HepG2 (cell line): ENCODE measurements around the gene DNAJB5.

ENCODE experiments used
- MAFF ChIP-seq: IDR thresholded peaks from 2 replicates; pipeline ENCODE4 v1.6.1; 2011; ENCODE audit warnings: low read depth, low read length, improper control_type of control experiment
- POLR2A ChIP-seq, 2 experiments: IDR thresholded peaks; 2 replicates each; pipeline ENCODE4 v1.6.1; 2011; ENCODE audit warnings: low read depth in 2 of 2, low read length in 2 of 2, mild to moderate bottlenecking in 1 of 2, moderate library complexity in 1 of 2; ENCODE audit not compliant: insufficient read depth in 1 of 2
- PRPF4 ChIP-seq: fragments of 200-400 bp; formaldehyde crosslinking; IDR thresholded peaks from 2 replicates; pipeline ENCODE4 v1.6.1; 2016; ENCODE audit warnings: low read length, low read depth; ENCODE audit not compliant: poor library complexity, severe bottlenecking
- SIN3A ChIP-seq: IDR thresholded peaks from 2 replicates; pipeline ENCODE4 v1.6.1; 2011; ENCODE audit warnings: low read depth, mild to moderate bottlenecking, control low read depth, low read length, borderline replicate concordance
- SRF ChIP-seq: IDR thresholded peaks from 2 replicates; pipeline ENCODE4 v1.6.1; 2011; ENCODE audit warnings: mild to moderate bottlenecking, low read depth, low read length, moderate library complexity
- ZFX ChIP-seq: sonication (generic); formaldehyde crosslinking; IDR thresholded peaks from 2 replicates; pipeline ENCODE4 v1.4.0; 2020; ENCODE audit warnings: mild to moderate bottlenecking, low read depth, missing genetic modification reagents, moderate library complexity
- ZNF234 ChIP-seq: sonication (generic); formaldehyde crosslinking; conservative IDR thresholded peaks from 2 replicates; pipeline ENCODE4 v1.5.1; 2020; ENCODE audit warnings: mild to moderate bottlenecking, missing genetic modification reagents
- TF ChIP-seq, protein P1 (sequence below): sonication (generic); formaldehyde crosslinking; conservative IDR thresholded peaks from 2 replicates; pipeline ENCODE4 v1.4.0; 2020; ENCODE audit warnings: mild to moderate bottlenecking, missing genetic modification reagents, moderate library complexity
- TF ChIP-seq, protein P2 (sequence below): sonication (generic); formaldehyde crosslinking; IDR thresholded peaks from 2 replicates; pipeline ENCODE4 v1.5.0; 2020; ENCODE audit warnings: mild to moderate bottlenecking, missing genetic modification reagents, moderate library complexity
- TF ChIP-seq, protein P3 (sequence below): sonication (generic); formaldehyde crosslinking; IDR thresholded peaks from 2 replicates; pipeline ENCODE4 v1.8.1; 2022; ENCODE audit warnings: low read depth, mild to moderate bottlenecking, missing genetic modification reagents
- TF ChIP-seq, protein P4 (sequence below): sonication (generic); formaldehyde crosslinking; IDR thresholded peaks from 2 replicates; pipeline ENCODE4 v1.4.0; 2020; ENCODE audit warnings: mild to moderate bottlenecking, missing genetic modification reagents, borderline replicate concordance

DNA sequence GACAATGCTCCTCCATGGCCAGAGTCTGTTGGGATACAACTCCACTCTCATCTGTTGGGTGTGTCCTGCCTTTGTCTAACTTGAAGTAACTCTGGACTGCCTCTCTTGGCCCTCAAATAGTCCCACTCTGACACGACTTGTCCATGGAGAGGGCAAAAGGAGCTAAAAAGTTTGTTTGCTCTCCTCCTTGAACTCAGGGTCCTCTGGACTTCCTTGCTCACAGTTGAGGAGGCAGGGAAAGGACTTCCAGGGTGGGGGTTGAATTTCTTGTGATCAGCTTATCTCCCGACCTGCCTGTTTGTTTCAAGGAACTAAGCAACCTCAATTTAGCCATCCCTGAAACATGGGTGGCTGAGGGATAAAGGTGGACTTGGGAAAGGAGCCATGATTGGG lies 11.7 kb downstream of the DNAJB5 start:
- TF ChIP-seq ZNF234, result no peak
- TF ChIP-seq, protein P1, sequence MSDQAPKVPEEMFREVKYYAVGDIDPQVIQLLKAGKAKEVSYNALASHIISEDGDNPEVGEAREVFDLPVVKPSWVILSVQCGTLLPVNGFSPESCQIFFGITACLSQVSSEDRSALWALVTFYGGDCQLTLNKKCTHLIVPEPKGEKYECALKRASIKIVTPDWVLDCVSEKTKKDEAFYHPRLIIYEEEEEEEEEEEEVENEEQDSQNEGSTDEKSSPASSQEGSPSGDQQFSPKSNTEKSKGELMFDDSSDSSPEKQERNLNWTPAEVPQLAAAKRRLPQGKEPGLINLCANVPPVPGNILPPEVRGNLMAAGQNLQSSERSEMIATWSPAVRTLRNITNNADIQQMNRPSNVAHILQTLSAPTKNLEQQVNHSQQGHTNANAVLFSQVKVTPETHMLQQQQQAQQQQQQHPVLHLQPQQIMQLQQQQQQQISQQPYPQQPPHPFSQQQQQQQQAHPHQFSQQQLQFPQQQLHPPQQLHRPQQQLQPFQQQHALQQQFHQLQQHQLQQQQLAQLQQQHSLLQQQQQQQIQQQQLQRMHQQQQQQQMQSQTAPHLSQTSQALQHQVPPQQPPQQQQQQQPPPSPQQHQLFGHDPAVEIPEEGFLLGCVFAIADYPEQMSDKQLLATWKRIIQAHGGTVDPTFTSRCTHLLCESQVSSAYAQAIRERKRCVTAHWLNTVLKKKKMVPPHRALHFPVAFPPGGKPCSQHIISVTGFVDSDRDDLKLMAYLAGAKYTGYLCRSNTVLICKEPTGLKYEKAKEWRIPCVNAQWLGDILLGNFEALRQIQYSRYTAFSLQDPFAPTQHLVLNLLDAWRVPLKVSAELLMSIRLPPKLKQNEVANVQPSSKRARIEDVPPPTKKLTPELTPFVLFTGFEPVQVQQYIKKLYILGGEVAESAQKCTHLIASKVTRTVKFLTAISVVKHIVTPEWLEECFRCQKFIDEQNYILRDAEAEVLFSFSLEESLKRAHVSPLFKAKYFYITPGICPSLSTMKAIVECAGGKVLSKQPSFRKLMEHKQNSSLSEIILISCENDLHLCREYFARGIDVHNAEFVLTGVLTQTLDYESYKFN (CRISPR knock-in tag), result no peak
- no peak for TF ChIP-seq POLR2A (IDR thresholded peaks at IDR 0.05; ENCODE audit: insufficient read depth in 1 of 2, low read depth in 2 of 2, low read length in 2 of 2)
- no peak for TF ChIP-seq ZFX (CRISPR knock-in tag)
- TF ChIP-seq, protein P2, sequence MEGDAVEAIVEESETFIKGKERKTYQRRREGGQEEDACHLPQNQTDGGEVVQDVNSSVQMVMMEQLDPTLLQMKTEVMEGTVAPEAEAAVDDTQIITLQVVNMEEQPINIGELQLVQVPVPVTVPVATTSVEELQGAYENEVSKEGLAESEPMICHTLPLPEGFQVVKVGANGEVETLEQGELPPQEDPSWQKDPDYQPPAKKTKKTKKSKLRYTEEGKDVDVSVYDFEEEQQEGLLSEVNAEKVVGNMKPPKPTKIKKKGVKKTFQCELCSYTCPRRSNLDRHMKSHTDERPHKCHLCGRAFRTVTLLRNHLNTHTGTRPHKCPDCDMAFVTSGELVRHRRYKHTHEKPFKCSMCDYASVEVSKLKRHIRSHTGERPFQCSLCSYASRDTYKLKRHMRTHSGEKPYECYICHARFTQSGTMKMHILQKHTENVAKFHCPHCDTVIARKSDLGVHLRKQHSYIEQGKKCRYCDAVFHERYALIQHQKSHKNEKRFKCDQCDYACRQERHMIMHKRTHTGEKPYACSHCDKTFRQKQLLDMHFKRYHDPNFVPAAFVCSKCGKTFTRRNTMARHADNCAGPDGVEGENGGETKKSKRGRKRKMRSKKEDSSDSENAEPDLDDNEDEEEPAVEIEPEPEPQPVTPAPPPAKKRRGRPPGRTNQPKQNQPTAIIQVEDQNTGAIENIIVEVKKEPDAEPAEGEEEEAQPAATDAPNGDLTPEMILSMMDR (CRISPR knock-in tag), result no peak
- TF ChIP-seq, protein P3, sequence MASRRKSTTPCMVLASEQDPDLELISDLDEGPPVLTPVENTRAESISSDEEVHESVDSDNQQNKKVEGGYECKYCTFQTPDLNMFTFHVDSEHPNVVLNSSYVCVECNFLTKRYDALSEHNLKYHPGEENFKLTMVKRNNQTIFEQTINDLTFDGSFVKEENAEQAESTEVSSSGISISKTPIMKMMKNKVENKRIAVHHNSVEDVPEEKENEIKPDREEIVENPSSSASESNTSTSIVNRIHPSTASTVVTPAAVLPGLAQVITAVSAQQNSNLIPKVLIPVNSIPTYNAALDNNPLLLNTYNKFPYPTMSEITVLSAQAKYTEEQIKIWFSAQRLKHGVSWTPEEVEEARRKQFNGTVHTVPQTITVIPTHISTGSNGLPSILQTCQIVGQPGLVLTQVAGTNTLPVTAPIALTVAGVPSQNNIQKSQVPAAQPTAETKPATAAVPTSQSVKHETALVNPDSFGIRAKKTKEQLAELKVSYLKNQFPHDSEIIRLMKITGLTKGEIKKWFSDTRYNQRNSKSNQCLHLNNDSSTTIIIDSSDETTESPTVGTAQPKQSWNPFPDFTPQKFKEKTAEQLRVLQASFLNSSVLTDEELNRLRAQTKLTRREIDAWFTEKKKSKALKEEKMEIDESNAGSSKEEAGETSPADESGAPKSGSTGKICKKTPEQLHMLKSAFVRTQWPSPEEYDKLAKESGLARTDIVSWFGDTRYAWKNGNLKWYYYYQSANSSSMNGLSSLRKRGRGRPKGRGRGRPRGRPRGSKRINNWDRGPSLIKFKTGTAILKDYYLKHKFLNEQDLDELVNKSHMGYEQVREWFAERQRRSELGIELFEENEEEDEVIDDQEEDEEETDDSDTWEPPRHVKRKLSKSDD (CRISPR knock-in tag), result no peak
- TF ChIP-seq SIN3A, result no peak
- TF ChIP-seq, protein P4, sequence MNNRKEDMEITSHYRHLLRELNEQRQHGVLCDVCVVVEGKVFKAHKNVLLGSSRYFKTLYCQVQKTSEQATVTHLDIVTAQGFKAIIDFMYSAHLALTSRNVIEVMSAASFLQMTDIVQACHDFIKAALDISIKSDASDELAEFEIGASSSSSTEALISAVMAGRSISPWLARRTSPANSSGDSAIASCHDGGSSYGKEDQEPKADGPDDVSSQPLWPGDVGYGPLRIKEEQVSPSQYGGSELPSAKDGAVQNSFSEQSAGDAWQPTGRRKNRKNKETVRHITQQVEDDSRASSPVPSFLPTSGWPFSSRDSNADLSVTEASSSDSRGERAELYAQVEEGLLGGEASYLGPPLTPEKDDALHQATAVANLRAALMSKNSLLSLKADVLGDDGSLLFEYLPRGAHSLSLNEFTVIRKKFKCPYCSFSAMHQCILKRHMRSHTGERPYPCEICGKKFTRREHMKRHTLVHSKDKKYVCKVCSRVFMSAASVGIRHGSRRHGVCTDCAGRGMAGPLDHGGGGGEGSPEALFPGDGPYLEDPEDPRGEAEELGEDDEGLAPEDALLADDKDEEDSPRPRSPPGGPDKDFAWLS (CRISPR knock-in tag), result no peak
- TF ChIP-seq PRPF4, result no peak
- no peak for TF ChIP-seq SRF
- no peak for TF ChIP-seq MAFF
